Stimulated activated CD8-positive, alpha-beta memory T cell treated with anti-CD3 and anti-CD28 coated beads, Interleukin-4, amount 100 ng/mL, for 48 hours (primary cell): ENCODE data around the gene EIF5B.
A peak's percentile ranks its signal among the peaks of the same experiment; 100 is the strongest.
"Not testable (repeated sequence)": the region's sequence is repeated elsewhere in the genome, so short reads cannot be mapped to it uniquely, and the experiment has no call there.

Source experiments
- DNase-seq: peaks from one replicate; pipeline ENCODE4 v3.0.0-alpha.2; 2020

The EIF5B gene

GRCh38 chr2:99337113-99338028 lies at the start of gene EIF5B:
EIF5B (plus strand) TSS chr2:99337389; CDS start chr2:99337555, 166 bp downstream.
- DNase-seq, result peak; percentile 94

- no peak for DNase-seq
These were observed 39.2 kb upstream of the EIF5B start for GRCh38 chr2:99297994-99298393.

DNA sequence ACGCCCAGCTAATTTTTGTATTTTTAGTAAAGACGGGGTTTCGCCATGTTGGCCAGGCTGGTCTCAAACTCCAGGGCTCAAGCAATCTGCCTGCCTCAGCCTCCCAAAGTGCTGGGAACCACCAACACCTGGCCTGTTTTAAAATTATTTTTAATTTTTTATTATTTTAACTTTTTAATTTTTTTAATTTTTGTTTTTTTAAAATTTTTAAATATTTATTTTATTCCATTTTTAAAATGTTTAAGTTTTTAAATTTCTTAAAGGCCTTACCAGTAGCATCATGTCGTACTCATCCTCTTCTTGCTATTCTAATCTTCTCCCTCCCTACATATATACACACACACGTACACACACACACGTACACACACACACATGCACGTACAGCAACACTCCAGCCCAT lies 37.6 kb upstream of the EIF5B start:
- DNase-seq, result no peak

DNA sequence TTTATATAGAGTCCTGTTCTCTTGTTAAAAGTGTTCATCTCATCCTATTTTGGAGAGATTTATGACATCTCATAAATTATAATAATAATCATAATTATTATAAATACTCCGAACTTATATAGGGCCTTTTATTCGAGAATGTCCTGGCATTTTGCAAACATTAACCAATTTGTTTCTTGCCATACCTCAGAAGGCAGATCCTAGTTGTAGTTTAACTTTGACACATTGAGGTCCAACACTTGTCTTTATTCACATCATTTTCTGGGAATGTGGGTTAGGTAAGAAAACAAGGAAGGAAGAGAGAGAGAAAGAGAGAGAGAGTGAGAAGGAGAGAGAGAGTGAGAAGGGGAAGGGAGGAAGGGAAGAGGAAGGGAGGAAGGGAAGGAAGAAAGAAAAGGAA lies 36.1 kb upstream of the EIF5B start, which contains the start of gene LYG1:
Gene LYG1 (minus strand): TSS at position 101 of the 400 bp plus-strand sequence. CDS start 5,527 bp downstream, outside the sequence.
- DNase-seq, result not testable (repeated sequence)

DNA sequence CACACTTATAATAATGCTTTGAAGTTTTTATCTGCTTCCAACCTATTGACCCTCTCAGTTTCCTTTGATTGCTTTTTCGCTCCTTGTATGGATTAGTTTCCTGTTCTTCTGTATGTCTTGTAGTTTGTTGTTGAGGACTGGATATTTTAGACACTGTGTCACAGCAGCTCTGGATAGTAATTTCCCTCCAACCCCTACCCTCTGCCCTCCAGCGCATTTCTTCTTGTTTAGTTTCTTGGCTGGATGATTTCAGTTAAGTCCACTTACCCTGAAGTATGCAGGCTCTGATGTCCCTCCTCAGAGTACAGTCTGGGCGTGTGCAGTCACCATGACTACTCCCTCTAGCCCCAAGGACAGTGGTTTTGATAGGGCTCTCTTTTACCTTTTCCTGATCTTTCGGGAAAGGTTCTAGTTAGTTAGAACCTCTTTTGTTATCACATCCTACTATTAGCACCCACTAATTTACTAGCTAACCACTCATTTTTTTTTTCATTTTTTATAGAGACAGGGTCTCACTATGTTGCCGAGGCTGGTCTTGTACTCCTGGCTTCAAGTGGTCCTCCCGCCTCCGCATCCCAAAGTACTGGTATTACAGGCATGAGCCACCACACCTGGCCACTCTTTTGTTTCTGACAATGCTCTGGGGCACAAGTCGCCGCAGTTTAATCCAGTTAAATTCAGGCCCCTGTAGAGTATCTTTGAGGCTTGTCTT lies 19.9 kb upstream of the EIF5B start:
- DNase-seq, result no peak

- not testable (repeated sequence) for DNase-seq
These were observed 19.4 kb upstream of the EIF5B start for GRCh38 chr2:99317873-99318200.

GRCh38 chr2:99325384-99325783 lies 11.8 kb upstream of the EIF5B start:
- DNase-seq, result no peak

DNA sequence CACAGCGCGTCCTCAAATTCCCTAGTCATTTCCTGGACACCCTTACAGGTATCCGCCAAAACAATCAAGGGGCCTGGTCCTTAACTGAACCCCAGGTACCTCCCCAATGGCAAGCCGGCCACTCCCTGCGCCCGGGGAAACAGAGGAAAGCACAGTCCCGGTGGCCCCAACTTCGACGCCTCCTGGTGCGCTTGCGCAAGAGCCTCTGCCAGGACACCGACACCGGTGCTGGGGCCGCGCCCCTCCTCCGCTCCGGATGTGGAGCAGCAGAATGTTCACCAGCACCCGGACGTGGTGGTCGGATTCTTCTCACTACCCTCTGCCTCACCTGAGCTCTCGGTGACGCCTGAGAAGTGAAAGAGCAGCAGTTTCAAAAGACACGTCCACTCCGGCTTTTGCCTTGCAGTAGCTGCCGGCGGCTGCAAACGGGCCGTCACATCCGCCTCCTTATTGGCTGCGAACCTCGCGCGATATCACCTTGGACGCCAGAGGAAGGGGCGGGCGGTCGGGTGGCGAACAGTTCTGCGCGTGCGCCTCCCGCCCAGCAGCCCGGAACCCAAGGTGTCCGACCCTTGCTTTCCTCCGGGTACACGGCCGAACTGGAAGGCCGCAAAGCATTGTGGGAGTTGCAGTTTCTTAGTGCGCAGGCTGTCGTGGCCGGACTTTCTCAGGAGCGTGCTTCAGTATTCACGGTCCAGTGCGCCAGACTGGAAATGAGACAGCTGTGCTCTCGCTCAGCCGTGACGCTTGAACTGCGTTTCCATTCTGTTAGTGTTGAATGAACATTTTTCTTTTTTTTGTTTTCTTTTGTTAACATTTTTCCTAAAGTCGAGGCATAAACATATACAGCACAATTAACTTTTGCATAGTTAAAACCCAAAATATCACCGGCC lies 1.0 kb upstream of the EIF5B start, which contains the start of gene TXNDC9:
Gene TXNDC9 (minus strand): TSS at position 423 of the 893 bp plus-strand sequence. CDS start 3,123 bp downstream, outside the sequence.
- peak; percentile 97 for DNase-seq

- peak; percentile 30 for DNase-seq
These were observed 431 bp upstream of the EIF5B start for GRCh38 chr2:99336804-99337112.

DNA sequence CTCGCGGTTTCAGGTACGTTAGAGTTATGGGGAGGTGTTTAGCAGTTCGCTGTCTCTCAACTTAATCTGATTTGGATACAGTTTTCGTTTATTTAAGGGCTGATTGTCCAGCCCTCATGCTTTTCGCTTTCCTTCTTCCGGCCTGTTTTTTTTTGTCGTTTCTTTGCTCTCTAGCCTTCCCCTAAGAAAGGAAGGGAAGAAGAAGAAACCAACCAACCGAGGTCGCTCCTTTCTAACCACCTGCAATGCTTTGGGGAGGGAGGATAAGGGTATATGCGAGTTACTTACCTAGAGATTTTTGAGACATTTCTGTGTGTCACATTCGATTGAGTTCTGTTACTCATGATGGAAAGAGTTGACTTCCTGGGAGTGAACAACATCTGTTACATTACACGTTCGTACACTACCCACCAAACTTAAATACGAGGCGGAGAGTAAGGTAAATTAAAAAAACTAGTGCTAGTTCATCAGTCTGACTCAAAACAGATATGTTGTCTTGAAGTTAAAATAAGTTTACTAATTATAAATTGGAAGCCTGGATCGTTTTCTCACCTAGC lies 918 bp downstream of the EIF5B start:
- DNase-seq, result no peak

DNA sequence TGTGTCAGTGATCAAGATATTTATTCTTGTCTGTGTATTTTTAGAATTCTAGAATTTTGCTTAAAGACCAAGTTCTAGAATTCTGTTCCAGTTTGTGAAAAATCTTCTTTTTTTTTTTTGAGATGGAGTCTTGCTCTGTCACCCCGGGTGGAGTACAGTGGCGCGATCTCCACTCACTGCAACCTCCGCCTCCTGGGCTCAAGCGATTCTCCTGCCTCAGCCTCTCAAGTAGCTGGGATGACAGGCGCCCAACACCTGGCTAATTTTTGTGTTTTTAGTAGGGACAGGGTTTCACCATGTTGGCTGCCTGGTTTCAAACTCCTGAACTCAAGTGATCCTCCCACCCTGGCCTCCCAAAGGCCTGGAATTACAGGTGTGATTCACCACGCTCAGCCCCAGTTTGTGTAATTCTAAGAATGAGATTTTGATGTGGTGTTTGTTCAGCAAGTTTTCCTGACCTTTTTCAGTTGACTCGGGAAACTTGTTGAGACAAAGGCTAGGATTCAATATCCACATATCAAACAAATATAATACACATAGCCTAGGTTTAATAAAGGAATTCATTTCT lies 3.6 kb downstream of the EIF5B start:
- no peak for DNase-seq

- no peak for DNase-seq
These were observed 5.3 kb downstream of the EIF5B start for GRCh38 chr2:99342536-99342935.

- DNase-seq, result not testable (repeated sequence)
These were observed 8.3 kb downstream of the EIF5B start for GRCh38 chr2:99345446-99345845.

DNA sequence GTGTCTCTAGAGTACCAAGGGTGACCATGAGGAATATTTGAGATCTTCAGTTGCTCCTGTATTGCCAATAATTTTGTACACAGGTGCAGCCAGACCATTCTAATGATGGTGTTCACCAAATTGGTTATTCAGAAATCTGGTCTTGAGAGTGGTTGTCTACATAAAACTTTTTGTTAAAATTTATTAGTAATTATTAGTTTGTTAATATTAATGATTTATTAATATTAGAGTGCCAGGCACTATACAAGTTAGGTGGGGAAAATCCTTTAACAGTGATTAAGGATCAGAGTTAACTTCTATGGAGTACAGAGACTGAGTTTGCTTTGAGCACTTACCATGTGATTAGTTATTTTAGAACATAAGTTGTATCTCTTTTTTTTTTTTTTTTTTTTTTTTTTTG lies 9.0 kb downstream of the EIF5B start:
- no peak for DNase-seq

DNA sequence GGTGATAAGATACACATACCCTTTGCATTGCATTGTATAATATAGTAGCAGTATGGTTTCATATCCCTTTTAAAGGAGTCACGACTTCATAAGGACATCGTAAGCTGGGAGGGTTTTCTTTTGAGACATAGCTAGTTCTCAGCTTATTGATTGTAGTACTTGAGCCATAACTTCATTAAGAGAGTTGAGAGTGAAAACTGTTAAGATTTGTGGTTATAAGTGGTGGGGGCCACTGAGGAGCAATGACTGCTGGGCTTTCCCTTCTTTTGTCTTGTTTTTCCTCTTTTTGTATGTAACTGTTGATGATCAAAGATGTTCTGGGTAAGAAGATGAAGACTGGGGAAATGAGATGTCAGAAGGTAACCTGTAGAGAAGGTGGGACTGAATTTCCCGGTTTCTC lies 11.0 kb downstream of the EIF5B start:
- no peak for DNase-seq

GRCh38 chr2:99350194-99350593 lies 13.0 kb downstream of the EIF5B start:
- no peak for DNase-seq

DNA sequence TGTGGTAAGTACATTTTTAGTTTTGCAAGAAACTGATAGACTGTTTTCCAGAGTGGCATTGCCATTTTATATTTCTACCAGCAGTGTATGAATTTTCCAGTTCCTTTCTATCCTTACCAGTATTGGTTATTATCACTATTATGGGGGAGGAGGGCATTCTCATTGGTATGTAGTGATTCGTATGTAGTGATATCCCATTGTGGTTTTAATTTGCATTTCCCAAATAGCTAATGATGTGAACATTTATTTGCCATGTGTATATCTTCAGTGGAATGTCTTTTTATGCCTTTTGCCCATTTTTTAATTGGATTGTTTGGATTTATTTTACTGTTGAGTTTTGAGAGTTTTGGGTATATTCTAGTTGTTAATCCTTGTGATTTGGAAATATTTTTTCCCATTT lies 16.9 kb downstream of the EIF5B start:
- DNase-seq, result no peak

- not testable (repeated sequence) for DNase-seq
These were observed 17.6 kb downstream of the EIF5B start for GRCh38 chr2:99354825-99355224.

DNA sequence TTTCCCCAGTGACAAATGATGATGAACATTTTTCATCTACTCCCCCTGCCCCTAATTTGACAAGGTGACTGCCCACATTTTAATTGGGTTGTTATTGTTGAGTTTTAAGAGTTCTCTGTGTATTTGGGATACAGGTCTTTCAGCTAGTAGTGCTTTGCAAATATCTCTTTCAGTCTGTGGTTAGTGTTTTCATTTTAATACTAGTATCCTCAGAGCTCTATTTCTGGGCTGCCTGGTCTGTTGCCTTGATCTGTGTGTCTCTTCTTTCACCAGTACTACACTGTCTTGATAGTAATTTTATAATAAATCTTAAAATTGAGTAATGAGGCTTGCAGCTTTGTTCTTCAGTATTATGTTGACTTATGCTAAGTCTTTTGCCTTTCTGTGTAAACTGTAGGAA lies 19.7 kb downstream of the EIF5B start:
- no peak for DNase-seq

DNA sequence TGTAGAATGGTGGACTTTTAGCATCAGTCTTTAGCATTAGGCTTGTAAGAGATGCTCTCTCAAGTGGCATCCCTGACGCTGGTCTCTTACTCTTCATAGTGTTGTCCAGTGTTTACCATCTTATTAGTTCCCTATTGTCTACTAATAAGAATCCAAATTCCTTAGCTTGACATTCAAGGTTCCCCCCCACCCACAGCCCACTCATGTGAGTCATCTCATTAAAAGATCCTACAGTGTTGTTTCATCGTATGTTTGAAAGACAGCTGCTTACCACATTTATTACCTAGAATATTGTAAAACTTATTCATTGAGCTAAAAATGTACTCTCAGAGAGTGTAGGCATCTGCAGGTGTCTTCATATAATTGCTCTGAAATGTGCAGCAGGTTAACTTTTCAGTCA lies 28.5 kb downstream of the EIF5B start:
- no peak for DNase-seq

GRCh38 chr2:99368854-99369253 lies 31.7 kb downstream of the EIF5B start:
- not testable (repeated sequence) for DNase-seq

DNA sequence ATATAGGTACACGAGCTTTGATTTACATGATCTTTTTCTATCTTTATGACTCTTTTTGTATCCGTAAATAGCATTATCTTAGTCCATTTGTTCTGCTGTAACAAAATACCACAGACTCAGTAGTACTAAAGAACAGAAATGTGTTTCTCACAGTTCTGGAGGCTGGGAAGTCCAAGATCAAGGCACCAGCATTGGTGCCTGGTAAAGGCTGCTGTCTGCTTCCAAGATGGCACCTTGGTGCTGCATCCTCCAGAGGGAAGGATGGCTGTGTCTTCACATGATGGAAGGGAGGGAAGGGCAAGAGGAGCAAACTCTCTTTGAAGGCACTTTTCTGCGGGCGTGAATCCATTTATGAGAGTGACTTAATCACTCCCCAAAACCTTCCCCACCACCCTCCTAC lies 36.0 kb downstream of the EIF5B start:
- no peak for DNase-seq
